ENCODE data around the gene ZBTB14.

ZBTB14 gene, protein sequence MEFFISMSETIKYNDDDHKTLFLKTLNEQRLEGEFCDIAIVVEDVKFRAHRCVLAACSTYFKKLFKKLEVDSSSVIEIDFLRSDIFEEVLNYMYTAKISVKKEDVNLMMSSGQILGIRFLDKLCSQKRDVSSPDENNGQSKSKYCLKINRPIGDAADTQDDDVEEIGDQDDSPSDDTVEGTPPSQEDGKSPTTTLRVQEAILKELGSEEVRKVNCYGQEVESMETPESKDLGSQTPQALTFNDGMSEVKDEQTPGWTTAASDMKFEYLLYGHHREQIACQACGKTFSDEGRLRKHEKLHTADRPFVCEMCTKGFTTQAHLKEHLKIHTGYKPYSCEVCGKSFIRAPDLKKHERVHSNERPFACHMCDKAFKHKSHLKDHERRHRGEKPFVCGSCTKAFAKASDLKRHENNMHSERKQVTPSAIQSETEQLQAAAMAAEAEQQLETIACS

DNA sequence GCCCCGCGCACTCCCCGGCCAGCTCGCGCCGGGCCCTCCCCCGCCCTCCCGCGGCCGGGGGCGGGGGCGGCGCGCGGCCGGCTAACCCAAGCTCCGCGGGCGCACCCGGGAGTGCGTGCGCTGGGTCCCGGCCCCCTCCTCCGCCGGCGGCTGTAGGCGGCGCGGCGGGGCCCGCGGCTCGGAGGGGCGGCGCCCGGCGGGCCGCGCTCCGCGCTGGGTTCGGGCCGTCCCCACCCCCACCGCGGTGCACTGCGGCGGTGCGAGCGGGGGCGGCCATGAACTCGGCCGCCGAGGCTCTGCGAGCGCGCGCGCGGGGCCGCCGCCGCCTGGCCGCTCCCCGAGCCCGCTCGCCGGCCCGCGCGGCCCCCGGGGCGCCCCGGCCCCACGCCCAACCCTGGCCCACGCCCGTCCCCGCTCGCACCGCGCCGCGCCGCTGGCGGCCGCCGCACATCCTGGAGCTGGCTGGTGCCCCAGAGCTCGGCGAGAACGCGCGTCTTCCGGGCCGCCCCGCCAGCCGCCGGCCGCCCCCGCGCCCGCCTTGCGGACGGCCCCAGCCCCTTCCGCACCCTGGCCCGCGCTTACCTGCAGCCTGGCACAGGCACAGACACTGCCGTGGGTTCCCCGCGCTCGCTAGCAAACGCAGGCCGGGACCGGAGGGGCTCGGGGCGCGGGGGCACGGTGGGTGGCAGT is at the start of gene ZBTB14:
Gene ZBTB14 (minus strand): TSS at position 496 of the 690 bp plus-strand sequence. CDS start 2,480 bp downstream, outside the sequence.
- H3K4me3 ChIP-seq (ENCODE audit: low read depth, low read length), result peak within 1 kb of the TSS; percentile 69

- no peak overlapping the region for H3K4me3 ChIP-seq (ENCODE audit: low read depth, low read length)
Measured at GRCh38 chr18:5339202-5339834, 43.8 kb upstream of the ZBTB14 start.

GRCh38 chr18:5334456-5335075 is 39.0 kb upstream of the ZBTB14 start:
- no peak overlapping the region for H3K4me3 ChIP-seq (ENCODE audit: low read depth, low read length)

DNA sequence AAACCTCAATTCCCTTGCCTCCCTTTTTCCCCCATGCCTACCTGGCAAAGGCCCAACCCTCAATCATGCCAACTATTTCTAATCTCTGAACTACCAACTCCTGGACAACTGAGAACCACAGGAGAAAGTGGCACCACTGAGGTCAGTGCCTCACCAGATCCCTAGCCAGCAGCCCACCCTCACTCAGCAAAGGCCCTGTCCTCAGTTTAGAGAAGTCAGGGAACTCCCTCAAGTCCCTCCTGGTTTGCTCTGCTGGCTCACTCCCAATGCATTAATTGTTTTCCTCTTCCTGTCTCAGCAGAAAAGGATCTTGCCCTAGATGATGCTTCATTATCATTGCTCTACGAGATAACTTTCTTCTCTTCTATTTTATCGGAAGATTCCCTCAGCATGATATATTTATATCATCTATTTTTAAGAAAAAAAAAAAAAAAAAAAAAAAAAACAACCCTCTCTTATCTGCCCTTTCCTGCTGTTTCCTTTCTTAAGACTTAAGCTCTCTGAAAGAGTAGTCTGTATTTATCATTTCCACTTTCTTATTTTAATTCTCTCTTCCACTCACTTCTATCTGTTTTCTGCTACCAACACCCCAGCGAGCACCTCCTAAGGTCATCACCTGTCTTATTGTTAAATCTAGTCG is 22.7 kb upstream of the ZBTB14 start:
- no peak overlapping the region for H3K4me3 ChIP-seq (ENCODE audit: low read depth, low read length)

DNA sequence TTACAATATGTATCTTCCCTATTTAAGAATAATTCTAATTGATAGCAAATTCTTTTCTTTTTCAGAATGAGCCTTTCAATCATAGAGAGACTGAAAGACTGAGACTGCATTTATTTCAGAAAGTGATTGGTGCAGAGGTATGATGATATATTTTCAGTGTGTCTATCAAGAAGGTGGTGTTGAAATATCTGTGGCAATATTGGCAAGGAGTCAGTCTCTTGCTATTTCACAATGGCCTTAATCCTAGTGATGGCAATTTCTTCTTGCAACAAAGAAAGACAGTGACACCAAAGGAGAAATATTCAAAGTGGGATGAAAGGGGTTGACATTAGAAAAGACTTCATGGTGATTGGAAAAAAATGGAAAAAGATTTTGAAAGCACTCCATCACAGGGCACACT is 21.7 kb upstream of the ZBTB14 start:
- no peak overlapping the region for H3K4me3 ChIP-seq (ENCODE audit: low read depth, low read length)

DNA sequence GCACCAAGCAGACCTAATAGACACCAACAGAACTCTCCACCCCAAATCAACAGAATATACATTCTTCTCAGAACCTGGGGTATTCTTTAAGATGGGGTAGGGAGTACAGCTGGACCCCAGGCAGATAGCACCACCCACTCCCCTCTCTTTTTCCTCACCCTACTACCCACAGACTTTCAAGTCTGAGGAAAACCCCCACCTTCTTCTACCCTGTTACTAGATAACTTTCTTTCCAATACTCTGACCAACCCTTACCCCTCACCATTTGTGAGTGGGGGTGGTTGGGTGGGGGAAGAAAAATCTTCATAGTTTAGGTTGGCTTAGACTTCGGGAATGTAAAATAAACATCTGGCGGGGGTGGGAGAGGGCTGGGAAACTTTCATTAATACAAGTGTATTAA is 20.3 kb upstream of the ZBTB14 start:
- no peak overlapping the region for H3K4me3 ChIP-seq (ENCODE audit: low read depth, low read length)

GRCh38 chr18:5311301-5311989 is 15.9 kb upstream of the ZBTB14 start:
- H3K4me3 ChIP-seq (ENCODE audit: low read depth, low read length), result no peak overlapping the region

DNA sequence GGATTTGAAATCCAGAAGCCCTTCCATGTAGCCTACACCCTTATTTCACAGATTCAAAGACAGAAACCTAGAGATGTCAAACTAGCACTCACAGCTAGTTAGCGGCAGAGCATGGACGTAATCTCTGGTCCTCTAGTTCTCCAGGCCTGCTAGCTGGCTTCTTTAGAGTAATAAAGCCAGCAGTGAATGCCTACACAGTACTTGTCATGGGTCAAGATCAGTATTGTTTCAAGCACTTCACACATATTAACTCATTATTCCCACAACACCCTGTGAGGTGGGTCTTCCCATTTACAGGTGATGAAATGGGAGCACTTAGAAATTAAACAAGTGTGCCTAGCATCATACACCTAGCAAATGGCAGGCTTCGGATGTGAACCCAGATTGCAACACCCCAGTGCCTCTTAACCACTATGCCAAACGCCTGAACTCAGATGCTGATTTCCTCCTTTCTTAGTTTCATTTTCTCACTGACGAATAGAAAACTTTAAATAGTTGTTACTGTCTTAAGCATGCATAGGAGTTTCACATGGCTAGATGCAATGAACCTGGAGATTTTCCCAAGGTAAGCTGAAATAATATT is 14.5 kb upstream of the ZBTB14 start:
- H3K4me3 ChIP-seq (ENCODE audit: low read depth, low read length), result no peak overlapping the region

- no peak overlapping the region for H3K4me3 ChIP-seq (ENCODE audit: low read depth, low read length)
Measured at GRCh38 chr18:5305835-5306234, 10.3 kb upstream of the ZBTB14 start.

DNA sequence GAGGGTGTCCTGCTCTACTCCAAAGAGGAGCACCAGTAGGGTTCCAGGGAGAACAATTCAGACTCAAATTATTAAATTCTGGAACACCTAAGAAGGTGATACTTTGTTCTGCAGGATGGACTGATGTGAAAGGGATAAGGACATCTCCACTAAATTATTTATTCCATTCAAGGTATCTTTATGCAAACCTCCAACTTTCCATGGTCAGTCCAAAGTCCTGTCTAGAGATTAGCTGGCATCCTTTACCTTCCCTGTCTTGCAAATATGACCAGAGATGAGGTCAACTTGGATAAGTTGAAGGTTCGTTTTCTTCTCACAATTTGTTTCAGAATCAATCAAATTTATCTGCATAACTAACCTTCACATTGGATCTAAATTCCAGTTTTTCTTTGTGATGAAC is 8.7 kb upstream of the ZBTB14 start:
- H3K4me3 ChIP-seq (ENCODE audit: low read depth, low read length), result no peak overlapping the region

DNA sequence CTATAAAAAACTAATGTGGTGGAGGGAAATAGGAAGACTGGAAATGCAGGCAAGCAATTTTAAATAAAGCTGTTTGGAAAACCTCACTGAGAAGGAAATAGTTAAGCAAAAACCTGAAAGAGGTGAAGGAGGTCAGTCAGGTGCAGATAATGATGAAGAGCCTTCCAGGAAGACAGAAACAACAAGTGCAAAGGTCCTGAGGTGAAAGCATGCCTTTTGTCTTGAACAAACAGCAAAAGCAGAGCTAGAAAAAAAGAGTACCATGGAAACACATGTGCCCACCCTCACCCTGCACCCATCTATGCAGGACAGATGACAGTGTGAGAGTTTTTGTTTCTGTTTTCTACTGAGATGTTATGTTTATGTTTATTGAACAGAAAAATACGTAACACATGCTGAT is 8.1 kb upstream of the ZBTB14 start:
- H3K4me3 ChIP-seq (ENCODE audit: low read depth, low read length), result no peak overlapping the region

DNA sequence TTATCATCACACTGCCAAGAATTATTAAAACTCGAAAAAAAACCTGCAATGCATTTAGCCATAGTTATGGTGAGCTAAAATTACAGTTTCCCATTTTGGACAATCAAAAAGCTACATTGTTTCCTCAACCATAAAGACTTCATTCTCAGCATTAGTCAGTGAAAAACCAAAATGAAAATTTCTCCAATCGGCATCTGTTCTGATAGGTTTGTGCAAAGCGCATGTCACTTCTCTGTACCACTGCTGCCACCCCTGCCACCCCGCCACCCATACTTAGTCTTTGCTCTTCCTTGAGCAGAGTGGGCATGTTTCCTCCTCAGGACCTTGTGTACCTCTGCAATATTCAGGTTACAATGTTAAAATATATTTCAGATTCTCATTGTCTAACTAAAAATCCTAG is 7.1 kb upstream of the ZBTB14 start:
- H3K4me3 ChIP-seq (ENCODE audit: low read depth, low read length), result no peak overlapping the region

DNA sequence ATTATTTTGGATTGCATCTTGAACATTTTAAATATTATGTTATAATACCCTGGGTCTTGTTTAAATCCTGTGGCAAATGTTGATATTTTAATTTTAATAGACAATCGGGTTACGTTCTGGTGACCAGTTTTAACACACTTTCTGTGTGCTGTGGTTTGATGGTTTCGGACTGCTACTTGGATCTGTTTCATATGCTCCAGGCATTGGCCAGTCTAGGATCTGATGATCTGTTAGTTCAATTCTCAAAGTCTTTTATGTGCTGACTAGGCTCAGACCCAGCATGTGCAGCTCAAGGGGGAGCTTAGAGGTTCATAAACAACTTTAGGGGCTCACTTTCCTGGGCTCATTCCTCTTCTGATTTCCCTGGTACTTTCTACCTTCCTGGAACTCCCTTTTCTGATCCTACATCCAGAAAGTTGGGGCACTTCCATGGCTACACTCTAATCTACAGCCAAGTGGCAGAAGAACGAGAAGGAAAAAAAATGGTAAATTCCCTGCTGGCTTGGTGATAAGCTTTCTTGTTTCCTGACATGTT is 5.0 kb upstream of the ZBTB14 start:
- H3K4me3 ChIP-seq (ENCODE audit: low read depth, low read length), result no peak overlapping the region

DNA sequence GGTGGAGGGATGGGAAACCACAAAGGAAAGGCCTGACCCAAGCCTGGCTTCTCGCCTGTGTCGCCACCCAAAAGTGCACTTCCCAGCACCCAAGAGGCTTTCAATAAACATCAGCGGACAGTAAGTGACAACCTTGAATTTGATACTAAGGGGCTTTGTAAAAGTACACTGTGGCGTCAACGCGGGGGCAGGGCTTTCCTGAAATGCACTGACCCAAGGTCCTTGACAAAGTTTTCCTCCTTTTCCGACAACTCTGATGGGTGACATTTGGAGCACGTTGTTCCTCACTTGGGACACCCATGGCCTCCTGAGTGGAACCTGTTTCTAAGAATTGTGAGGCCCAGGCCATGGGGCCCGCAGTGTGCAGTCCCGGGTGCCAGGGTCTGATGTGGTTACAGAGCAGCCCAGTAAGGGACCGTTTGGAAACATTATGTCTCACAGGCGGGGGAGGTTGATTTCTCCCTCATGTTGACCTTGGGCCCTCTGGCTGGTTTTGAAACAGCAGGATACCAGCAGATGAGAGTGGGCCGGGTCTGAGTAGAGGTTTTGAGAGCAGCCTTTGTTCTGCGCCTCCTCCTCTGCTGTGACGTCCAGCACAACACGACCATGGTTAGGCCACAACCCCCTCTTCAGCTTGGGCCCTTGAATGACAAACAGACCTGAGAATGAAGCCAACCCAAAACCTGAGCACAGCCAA is 2.8 kb upstream of the ZBTB14 start:
- H3K4me3 ChIP-seq (ENCODE audit: low read depth, low read length), result no peak overlapping the region

DNA sequence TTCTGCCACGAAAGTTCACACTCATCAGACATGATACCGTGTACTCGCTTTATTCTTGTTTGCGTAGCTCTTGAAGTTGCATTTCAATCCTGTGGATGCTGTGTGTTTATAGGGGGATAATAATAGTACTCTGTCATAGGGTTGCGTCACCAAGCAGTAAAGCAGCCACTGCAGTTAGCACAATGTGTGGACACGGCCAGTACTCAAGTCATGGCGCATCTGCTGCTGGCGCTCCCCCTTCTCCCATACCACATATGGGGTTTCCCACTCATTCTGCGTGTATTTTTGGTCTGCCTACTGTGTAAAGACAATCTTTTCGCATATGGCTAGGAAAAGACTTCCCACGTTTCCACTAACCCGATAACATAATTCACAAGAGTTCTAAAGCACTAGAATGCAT is 2.1 kb upstream of the ZBTB14 start:
- H3K4me3 ChIP-seq (ENCODE audit: low read depth, low read length), result no peak overlapping the region

DNA sequence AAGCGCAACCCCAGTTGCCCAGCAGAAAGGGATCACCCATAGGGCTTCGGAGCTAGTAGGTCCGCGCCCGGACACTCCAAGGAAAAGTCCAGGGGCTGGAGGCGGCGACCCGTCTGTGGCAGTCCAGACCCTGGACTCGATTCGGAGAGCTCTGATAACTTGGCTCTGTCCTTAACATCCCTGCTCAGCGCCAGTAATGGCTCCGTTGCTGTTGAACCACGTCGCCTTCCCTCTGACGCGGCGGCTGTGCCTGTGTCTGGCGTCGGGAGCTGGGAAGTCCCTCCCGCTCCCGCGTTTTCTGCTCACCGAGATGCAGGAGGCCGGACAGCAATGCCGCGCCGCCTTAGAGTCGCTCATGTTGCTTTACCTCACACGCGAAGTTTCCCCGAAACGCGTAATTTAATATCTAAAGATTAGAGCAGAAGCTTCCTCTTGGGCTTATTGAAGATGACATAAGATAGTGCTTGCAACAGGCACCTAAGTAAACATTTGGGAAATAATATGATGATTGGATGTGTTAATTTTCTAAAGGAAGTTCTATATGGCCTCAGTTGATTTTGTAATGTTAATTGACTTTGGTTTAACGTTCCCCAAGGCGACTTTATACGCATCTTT is 1.3 kb upstream of the ZBTB14 start:
- H3K4me3 ChIP-seq (ENCODE audit: low read depth, low read length), result peak overlapping the region; percentile 64

GRCh38 chr18:5295981-5296705 is 617 bp upstream of the ZBTB14 start:
- peak overlapping the region; percentile 64 for H3K4me3 ChIP-seq (ENCODE audit: low read depth, low read length)

All from iPS-11a (cell line).